ENCODE data around the gene FYB1.

DNA sequence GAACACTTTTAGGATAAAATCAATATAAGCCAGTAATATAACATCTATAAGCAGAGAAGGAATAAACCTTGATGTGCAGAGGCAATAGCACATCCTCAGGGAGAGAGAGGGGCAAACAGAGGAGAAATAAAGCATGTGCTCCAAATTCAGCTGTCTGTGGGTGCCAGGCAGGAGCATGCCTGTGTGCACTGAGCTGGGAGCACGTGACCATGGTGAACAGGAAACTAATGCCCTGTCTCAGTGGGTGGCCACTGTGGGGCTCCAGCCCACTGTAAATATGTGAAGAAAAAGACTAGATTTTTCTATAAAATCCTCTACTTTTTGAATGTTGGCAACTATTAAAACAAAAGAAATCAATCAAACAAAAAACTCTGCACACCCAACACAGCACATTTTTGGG is 55.3 kb downstream of the FYB1 start:
- TF ChIP-seq CTCF (conservative IDR thresholded peaks at IDR 0.05; ENCODE audit: low read length): no peak
- no peak for TF ChIP-seq EZH2phosphoT487 (IDR thresholded peaks at IDR 0.05; ENCODE audit: borderline replicate concordance, low read depth, low read length)
